BLaER1 (cell line): Measurements from ENCODE around the gene NSFL1C.

ENCODE experiments used
- H3K27ac ChIP-seq: shearing (Covaris generic); formaldehyde crosslinking; 2 replicates; pipeline ENCODE4 v1.8.1; 2022
- H3K27me3 ChIP-seq: shearing (Covaris generic); formaldehyde crosslinking; 2 replicates; pipeline ENCODE4 v1.8.1; 2022
- H3K36me3 ChIP-seq: shearing (Covaris generic); formaldehyde crosslinking; 2 replicates; pipeline ENCODE4 v1.8.1; 2022
- H3K4me1 ChIP-seq: shearing (Covaris generic); formaldehyde crosslinking; 2 replicates; pipeline ENCODE4 v1.8.1; 2022
- H3K4me2 ChIP-seq: shearing (Covaris generic); formaldehyde crosslinking; 2 replicates; pipeline ENCODE4 v1.8.1; 2022
- H3K4me3 ChIP-seq: shearing (Covaris generic); formaldehyde crosslinking; 2 replicates; pipeline ENCODE4 v1.8.1; 2022
- H3K9ac ChIP-seq: shearing (Covaris generic); formaldehyde crosslinking; 2 replicates; pipeline ENCODE4 v1.8.1; 2022
- H3K9me3 ChIP-seq: shearing (Covaris generic); formaldehyde crosslinking; 2 replicates; pipeline ENCODE4 v1.8.1; 2022
- H4K20me1 ChIP-seq: shearing (Covaris generic); formaldehyde crosslinking; 2 replicates; pipeline ENCODE4 v1.8.1; 2022
- Cebpa-rat ChIP-seq: shearing (Covaris generic); IDR thresholded peaks from 2 replicates; pipeline ENCODE4 v1.8.1; 2022

Gene NSFL1C

DNA sequence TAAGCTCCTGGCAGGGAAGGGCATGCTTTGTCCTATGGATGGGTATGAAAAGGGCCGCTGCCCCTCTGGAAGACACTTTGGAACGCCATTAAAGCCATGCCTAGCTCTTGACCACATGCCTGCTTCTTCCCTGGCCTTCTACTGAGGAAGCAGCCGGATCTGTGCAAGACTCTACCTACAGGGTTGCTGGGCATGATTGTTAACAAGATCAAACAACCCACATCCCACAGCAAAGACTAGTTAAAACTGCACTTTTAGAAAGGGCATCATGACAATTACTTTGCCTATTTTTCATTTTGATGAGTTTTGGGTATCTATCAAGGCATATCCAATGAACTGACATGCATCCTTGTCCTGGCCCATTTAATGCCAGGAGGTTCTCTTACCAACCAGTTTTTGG is 25.5 kb downstream of the NSFL1C start:
- H3K27me3 ChIP-seq, result no peaks in the 10 kb centered on the region
- peaks cover 73% of the 10 kb centered on the region for H3K4me1 ChIP-seq
- H4K20me1 ChIP-seq, result peaks cover 54% of the 10 kb centered on the region
- no peak overlapping the region for H3K27ac ChIP-seq
- H3K36me3 ChIP-seq, result peaks cover 66% of the 10 kb centered on the region
- H3K9me3 ChIP-seq, result no peaks in the 10 kb centered on the region
- H3K4me3 ChIP-seq, result no peak overlapping the region
- H3K4me2 ChIP-seq, result no peak overlapping the region
- TF ChIP-seq Cebpa-rat, result no peak
- no peak overlapping the region for H3K9ac ChIP-seq

- Histone ChIP-seq H3K4me1 (peaks cover 80% of the 10 kb centered on the region), H3K9ac (no peak overlapping the region), H3K36me3 (peaks cover 55% of the 10 kb centered on the region), H3K4me2 (no peak overlapping the region), H3K27me3 (no peaks in the 10 kb centered on the region), H4K20me1 (peaks cover 54% of the 10 kb centered on the region), H3K4me3 (no peak overlapping the region), H3K9me3 (no peaks in the 10 kb centered on the region), H3K27ac (no peak overlapping the region)
- TF ChIP-seq Cebpa-rat, result no peak
Measured at GRCh38 chr20:1440024-1440423, 26.6 kb downstream of the NSFL1C start.

- H3K36me3 ChIP-seq, result peaks cover 39% of the 10 kb centered on the region
- no peak overlapping the region for H3K27ac ChIP-seq
- no peak for TF ChIP-seq Cebpa-rat
- no peaks in the 10 kb centered on the region for H3K9me3 ChIP-seq
- H3K9ac ChIP-seq, result no peak overlapping the region
- peaks cover 49% of the 10 kb centered on the region for H4K20me1 ChIP-seq
- H3K4me2 ChIP-seq, result peak overlapping the region; percentile 67
- H3K27me3 ChIP-seq, result no peaks in the 10 kb centered on the region
- H3K4me3 ChIP-seq, result no peak overlapping the region
- H3K4me1 ChIP-seq, result peaks cover 78% of the 10 kb centered on the region
Measured at GRCh38 chr20:1438361-1438760, 28.3 kb downstream of the NSFL1C start.

DNA sequence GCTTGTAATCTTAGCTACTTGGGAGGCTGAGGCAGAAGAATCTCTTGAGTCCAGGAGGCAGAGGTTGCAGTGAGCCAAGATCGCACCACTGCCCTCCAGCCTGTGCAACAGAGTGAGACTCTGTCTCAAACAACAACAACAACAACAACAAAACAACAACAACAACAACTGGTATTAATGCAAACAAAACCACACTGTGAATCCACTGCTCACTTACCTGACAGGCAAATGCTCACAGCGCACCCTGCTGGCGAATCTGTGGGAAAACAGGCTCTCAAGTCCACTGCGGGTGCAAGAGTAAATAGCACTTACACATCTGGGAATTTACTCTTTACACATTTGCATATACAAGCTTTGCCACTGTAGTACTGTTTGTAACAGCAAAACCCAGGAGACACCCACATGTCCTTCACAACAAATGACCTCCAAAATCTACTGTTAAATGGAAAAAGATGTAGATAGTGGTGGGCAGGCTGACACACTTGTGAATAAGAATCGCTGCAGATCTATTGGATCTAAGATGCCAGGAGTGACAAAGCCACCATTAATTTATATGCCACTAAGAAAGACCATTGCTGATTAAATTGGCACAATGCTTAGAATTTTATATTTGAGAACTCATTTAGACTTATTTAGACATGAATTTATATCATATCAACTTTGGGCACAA is 29.3 kb downstream of the NSFL1C start:
- Histone ChIP-seq H3K4me2 (peak overlapping the region; percentile 57), H4K20me1 (peaks cover 39% of the 10 kb centered on the region), H3K4me3 (no peak overlapping the region), H3K9ac (no peak overlapping the region), H3K9me3 (no peaks in the 10 kb centered on the region), H3K4me1 (peaks cover 68% of the 10 kb centered on the region), H3K36me3 (peaks cover 29% of the 10 kb centered on the region), H3K27ac (no peak overlapping the region), H3K27me3 (no peaks in the 10 kb centered on the region)
- TF ChIP-seq Cebpa-rat, result no peak

GRCh38 chr20:1436263-1436662 is 30.4 kb downstream of the NSFL1C start:
- H3K27ac ChIP-seq, result no peak overlapping the region
- H4K20me1 ChIP-seq, result peaks cover 32% of the 10 kb centered on the region
- H3K27me3 ChIP-seq, result no peaks in the 10 kb centered on the region
- no peak for TF ChIP-seq Cebpa-rat
- no peak overlapping the region for H3K9ac ChIP-seq
- no peaks in the 10 kb centered on the region for H3K9me3 ChIP-seq
- H3K4me3 ChIP-seq, result no peak overlapping the region
- H3K4me1 ChIP-seq, result peaks cover 67% of the 10 kb centered on the region
- peaks cover 18% of the 10 kb centered on the region for H3K36me3 ChIP-seq
- H3K4me2 ChIP-seq, result no peak overlapping the region

- H3K4me2 ChIP-seq, result peak overlapping the region; percentile 83
- H3K4me3 ChIP-seq, result no peak overlapping the region
- H3K27ac ChIP-seq, result no peak overlapping the region
- H3K9ac ChIP-seq, result no peak overlapping the region
- peaks cover 26% of the 10 kb centered on the region for H4K20me1 ChIP-seq
- peaks cover 61% of the 10 kb centered on the region for H3K4me1 ChIP-seq
- TF ChIP-seq Cebpa-rat, result no peak
- H3K9me3 ChIP-seq, result no peaks in the 10 kb centered on the region
- H3K27me3 ChIP-seq, result no peaks in the 10 kb centered on the region
- peaks cover 8% of the 10 kb centered on the region; the same call in 1 of the 2 replicates for H3K36me3 ChIP-seq
Measured at GRCh38 chr20:1435337-1435699, 31.3 kb downstream of the NSFL1C start.

GRCh38 chr20:1434571-1435336 is 31.9 kb downstream of the NSFL1C start:
- Histone ChIP-seq H3K27ac (no peak overlapping the region), H3K4me3 (no peak overlapping the region), H3K4me1 (peaks cover 60% of the 10 kb centered on the region), H3K9ac (no peak overlapping the region), H3K27me3 (no peaks in the 10 kb centered on the region), H4K20me1 (peaks cover 20% of the 10 kb centered on the region), H3K36me3 (peaks cover 3% of the 10 kb centered on the region; the same call in 1 of the 2 replicates), H3K4me2 (peak overlapping the region; percentile 83), H3K9me3 (no peaks in the 10 kb centered on the region)
- no peak for TF ChIP-seq Cebpa-rat

DNA sequence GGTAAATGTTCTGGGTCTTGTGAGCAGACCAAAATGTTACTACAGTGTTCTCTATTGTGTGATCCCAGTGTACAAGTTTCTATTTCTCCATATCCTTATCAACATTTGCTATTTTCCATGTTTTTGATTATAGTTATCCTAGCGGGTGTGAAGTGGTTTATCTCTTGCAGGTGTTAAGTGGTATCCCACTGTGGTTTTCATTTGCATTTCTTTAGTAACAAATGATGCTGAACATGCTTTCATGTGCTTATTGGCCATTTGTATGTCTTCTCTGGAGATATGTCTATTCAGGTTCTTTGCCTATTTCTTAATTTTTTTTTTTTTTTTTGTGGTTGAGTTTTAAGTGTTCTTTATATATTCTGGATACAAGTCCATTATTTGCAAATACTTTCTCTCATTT is 35.5 kb downstream of the NSFL1C start:
- no peaks in the 10 kb centered on the region for H3K9me3 ChIP-seq
- no peaks in the 10 kb centered on the region; the same call in 1 of the 2 replicates for H4K20me1 ChIP-seq
- H3K4me1 ChIP-seq, result peaks cover 48% of the 10 kb centered on the region
- no peak overlapping the region for H3K9ac ChIP-seq
- no peak overlapping the region for H3K4me3 ChIP-seq
- H3K27me3 ChIP-seq, result no peaks in the 10 kb centered on the region
- TF ChIP-seq Cebpa-rat, result no peak
- H3K27ac ChIP-seq, result no peak overlapping the region
- no peaks in the 10 kb centered on the region for H3K36me3 ChIP-seq
- no peak overlapping the region for H3K4me2 ChIP-seq

GRCh38 chr20:1430004-1430451 is 36.6 kb downstream of the NSFL1C start:
- Histone ChIP-seq H3K36me3 (no peaks in the 10 kb centered on the region), H3K9ac (no peak overlapping the region), H3K27ac (no peak overlapping the region), H3K4me1 (peaks cover 39% of the 10 kb centered on the region), H3K4me2 (no peak overlapping the region), H3K4me3 (no peak overlapping the region), H4K20me1 (no peaks in the 10 kb centered on the region; the same call in 1 of the 2 replicates), H3K9me3 (no peaks in the 10 kb centered on the region), H3K27me3 (no peaks in the 10 kb centered on the region)
- TF ChIP-seq Cebpa-rat, result no peak

DNA sequence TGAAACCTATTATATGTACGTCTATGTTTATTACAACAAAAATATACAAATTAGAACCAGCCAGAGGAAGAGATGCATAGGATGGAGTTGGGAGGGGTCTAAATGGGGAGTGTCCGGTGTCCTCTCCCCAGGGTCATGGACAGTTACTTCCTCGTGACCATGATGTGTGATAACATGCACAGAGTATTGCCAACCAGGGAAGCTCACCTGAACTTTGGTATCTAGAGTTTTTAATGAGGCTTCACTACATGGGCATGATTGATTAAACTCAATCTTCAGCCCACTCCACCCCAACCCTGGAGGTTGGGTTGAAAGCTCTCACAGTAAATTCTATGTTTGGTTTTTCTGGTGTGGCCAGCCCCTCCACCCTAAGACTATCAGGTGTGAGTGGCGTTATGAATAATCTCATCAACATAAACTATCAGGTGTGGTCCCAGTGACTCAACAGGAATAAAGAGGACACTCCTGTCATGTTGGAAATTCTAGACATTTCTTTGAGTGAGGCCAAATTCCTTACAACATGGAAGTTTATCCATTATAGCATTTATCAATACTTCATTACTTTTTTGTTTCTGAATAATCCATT is 37.4 kb downstream of the NSFL1C start:
- Histone ChIP-seq H3K4me1 (peaks cover 32% of the 10 kb centered on the region), H3K4me2 (no peak overlapping the region), H3K27me3 (no peaks in the 10 kb centered on the region), H3K9ac (no peak overlapping the region), H3K36me3 (no peaks in the 10 kb centered on the region), H3K27ac (no peak overlapping the region), H3K9me3 (no peaks in the 10 kb centered on the region), H3K4me3 (no peak overlapping the region), H4K20me1 (no peaks in the 10 kb centered on the region)
- TF ChIP-seq Cebpa-rat, result no peak
